Measurements from ENCODE around the gene MMP15. TPM values are rescaled to one million over a fixed set of nuclear protein-coding genes. Genes with fewer than 3 reads are reported as not detected.

MMP15 gene
- total and polyA plus RNA-seq, 8 donors = 25.3 to 63.5 (median 46.3) TPM

- no peak overlapping the region for H3K4me3 ChIP-seq
- TF ChIP-seq CTCF (IDR thresholded peaks at IDR 0.05) = no peak
- H3K27ac ChIP-seq = no peak overlapping the region
- H3K36me3 ChIP-seq = peaks cover 0 to 54% of the 10 kb centered on the region in 2 donors
- DNase-seq = peak in 1 of 4 donors; percentile 65
- ATAC-seq = no peak
- no peaks in the 10 kb centered on the region for H3K9me3 ChIP-seq
- no peaks in the 10 kb centered on the region for H3K27me3 ChIP-seq
- intact Hi-C loops (cut with DNase I) = no loop called here
- H3K4me1 ChIP-seq = no peaks in the 10 kb centered on the region
Measured at GRCh38 chr16:58041628-58041955, 16.0 kb downstream of the MMP15 start.

- ATAC-seq (no peak), DNase-seq (peak in 1 of 4 donors; percentile 61)
- peaks cover 3 to 5% of the 10 kb centered on the region in 2 donors for H3K4me1 ChIP-seq
- intact Hi-C loops (cut with DNase I) = no loop called here
- no peak overlapping the region for H3K4me3 ChIP-seq
- H3K27me3 ChIP-seq = no peaks in the 10 kb centered on the region
- no peaks in the 10 kb centered on the region for H3K9me3 ChIP-seq
- TF ChIP-seq CTCF (IDR thresholded peaks at IDR 0.05) = no peak
- H3K36me3 ChIP-seq = peaks cover 0 to 54% of the 10 kb centered on the region in 2 donors
- H3K27ac ChIP-seq = no peak overlapping the region
Measured at GRCh38 chr16:58042001-58042885, 16.7 kb downstream of the MMP15 start.

GRCh38 chr16:58042886-58043515 lies 17.4 kb downstream of the MMP15 start:
- Histone ChIP-seq H3K36me3 (peaks cover 0 to 54% of the 10 kb centered on the region in 2 donors), H3K27me3 (no peaks in the 10 kb centered on the region), H3K9me3 (no peaks in the 10 kb centered on the region), H3K4me3 (no peak overlapping the region), H3K27ac (no peak overlapping the region), H3K4me1 (peaks cover 3 to 5% of the 10 kb centered on the region in 2 donors)
- DNase-seq (peak in 1 of 4 donors; percentile 61), ATAC-seq (no peak)
- no peak for TF ChIP-seq CTCF (IDR thresholded peaks at IDR 0.05)
- intact Hi-C loops (cut with DNase I) = no loop called here

DNA sequence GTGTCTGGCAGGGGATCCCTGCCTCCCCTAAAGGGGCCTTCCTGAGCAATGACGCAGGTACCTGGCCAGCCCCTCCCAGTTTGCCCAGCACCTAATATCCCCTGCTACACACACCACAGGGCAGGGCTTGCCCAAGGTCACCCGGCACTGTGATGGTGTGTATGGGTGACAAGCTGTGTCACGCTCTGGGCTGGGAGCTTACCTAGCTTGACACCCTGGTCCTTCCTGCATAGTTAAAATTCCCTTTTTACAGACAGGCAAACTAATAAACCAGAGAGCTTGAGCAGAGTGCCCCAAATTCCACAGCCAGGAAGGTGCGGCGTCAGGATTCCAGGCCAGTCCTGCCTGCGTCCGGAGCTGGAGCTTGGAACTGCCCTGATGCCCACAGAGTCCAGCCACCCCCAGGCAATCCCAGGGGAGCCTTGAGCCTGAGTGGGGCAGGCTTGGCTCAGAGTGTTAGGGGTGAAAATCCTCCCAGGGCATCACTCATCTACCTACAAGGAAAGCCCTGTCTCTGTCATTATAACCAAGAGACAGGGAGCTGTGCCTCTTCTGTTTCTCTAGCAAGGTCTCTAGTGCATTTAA lies 18.1 kb downstream of the MMP15 start:
- H3K36me3 ChIP-seq = peaks cover 0 to 51% of the 10 kb centered on the region in 2 donors
- H3K4me1 ChIP-seq = peaks cover 3 to 5% of the 10 kb centered on the region in 2 donors
- no peak for TF ChIP-seq CTCF (IDR thresholded peaks at IDR 0.05)
- H3K27me3 ChIP-seq = no peaks in the 10 kb centered on the region
- H3K9me3 ChIP-seq = no peaks in the 10 kb centered on the region
- DNase-seq (peak in 1 of 4 donors; percentile 45), ATAC-seq (no peak)
- no peak overlapping the region for H3K4me3 ChIP-seq
- intact Hi-C loops (cut with DNase I) = no loop called here
- no peak overlapping the region for H3K27ac ChIP-seq
